Psoas muscle (tissue), 8 donors: ENCODE results near the gene OR2H2. TPM values are rescaled to one million over a fixed set of nuclear protein-coding genes. Genes with fewer than 3 reads are reported as not detected.

Experiments
- ATAC-seq, 4 donors: fragments of 200-7000 bp; cut with Tn5 transposase; one replicate each; pipeline ENCODE4 v1.9.1; 2020; ENCODE audit warnings: moderate library complexity in 3 of 4, mild to moderate bottlenecking in 2 of 4
- DNase-seq, 2 donors: peaks; one replicate each; pipeline ENCODE4 v3.0.0-alpha.2; 2020
- H3K27ac ChIP-seq: fragments of 200-600 bp; one replicate; pipeline ENCODE4 v1.8.0; 2022
- H3K27me3 ChIP-seq, 3 donors: fragments of 200-600 bp in 1 of 3; one replicate each; pipeline versions ENCODE4 v1.6.1 to v1.8.0; 2013 to 2022; ENCODE audit warnings: low read length in 2 of 3, mild to moderate bottlenecking in 2 of 3, moderate library complexity in 1 of 3; ENCODE audit not compliant: insufficient read depth in 3 of 3
- H3K36me3 ChIP-seq, 2 donors: fragments of 200-600 bp in 1 of 2; one replicate each; pipeline versions ENCODE4 v1.6.1 to v1.8.0; 2013 to 2022; ENCODE audit warnings: low read depth in 1 of 2, mild to moderate bottlenecking in 1 of 2, moderate library complexity in 1 of 2; ENCODE audit not compliant: insufficient read depth in 1 of 2
- H3K4me1 ChIP-seq: fragments of 200-600 bp; one replicate; pipeline ENCODE4 v1.8.0; 2022
- H3K4me3 ChIP-seq: fragments of 200-600 bp; one replicate; pipeline ENCODE4 v1.8.0; 2022; ENCODE audit warnings: mild to moderate bottlenecking
- H3K9me3 ChIP-seq: fragments of 200-600 bp; one replicate; pipeline ENCODE4 v1.8.0; 2022
- CTCF ChIP-seq: fragments of 200-600 bp; IDR thresholded peaks from one replicate; pipeline ENCODE4 v1.8.0; 2022; ENCODE audit warnings: antibody characterized with exemption
- WGBS, 3 donors: extraction: QIAGEN DNeasy Blood & Tissue Kit; methylation state at CpG; one replicate each; pipeline versions ENCODE4 v1.1.6 to v1.1.7; 2013; 5-methylcytosine and 5-hydroxymethylcytosine counted together
- intact Hi-C, 2 donors: fragments of 100-400 bp; cut with DNase I; formaldehyde crosslinking; loops; one replicate each; pipeline versions ENCODE4 v1.11.0 to v1.14.2; 2022
- long read RNA-seq, 2 donors: library from polyadenylated mRNA; unstranded; transcript quantifications; one replicate each; pipeline ENCODE4 v2.0.0, GENCODE V29; 2021
- polyA plus RNA-seq, 3 donors: library from polyadenylated mRNA; stranded (reverse); fragments of 200-250 nt; gene quantifications; one replicate each; pipeline ENCODE4 v1.2.3, GENCODE V29; 2013
- total RNA-seq, 4 donors: library from RNA; stranded (reverse); fragmentation: NEBNext Ultra II Directional in 2 of 4; extraction: Animal tissue kit (Norgen Biotek cat#: 25700) in 2 of 4; gene quantifications; one replicate each; pipeline versions ENCODE4 v1.2.1 to v1.2.4, GENCODE V29; 2021 to 2023
- donor health status: healthy with polysubstance abuse.
- donor health status: DM: no; HTN: no; CAD: no; lungs with moderate emphysema.
- donor health status: Bipolar disorder and iron deficiency.
- donor health status: healthy.
- donor health status: DM: yes; HTN: yes; CAD: no.
- donor health status: DM: no; HTN: no; CAD: no.
- donor health status: DM: no; HTN: no; CAD: no.
- donor health status: DM: yes; HTN: yes; CAD: no.

OR2H2 gene
- total RNA-seq: not detected
- polyA plus RNA-seq: not detected
- long read RNA-seq, donor 1: 0 reads
- long read RNA-seq, donor 2: 0 reads

GRCh38 chr6:29584821-29585220 is at the start of gene OR2H2:
OR2H2 (plus strand) TSS chr6:29585121; CDS start chr6:29587945, 2,824 bp downstream.
- intact Hi-C loops: loop anchor here (5.0 kb wide), 3 partner anchors 563 to 903 kb away; no protein-coding TSS in a partner anchor
- no peak for ATAC-seq

GRCh38 chr6:29537714-29538403 is 47.1 kb upstream of the OR2H2 start:
- no peak for DNase-seq
- intact Hi-C loops: no loop called here
- Histone ChIP-seq H3K27ac (no peak overlapping the region), H3K4me1 (no peaks in the 10 kb centered on the region), H3K9me3 (no peaks in the 10 kb centered on the region), H3K36me3 (no peaks in the 10 kb centered on the region), H3K4me3 (no peak overlapping the region), H3K27me3 (peaks cover 0 to 2% (median 0%) of the 10 kb centered on the region in 3 donors)
- ATAC-seq: no peak
- TF ChIP-seq CTCF: no peak
- 69 to 75% (median 72%) methylated on average over 4 of the region's 4 CpGs for WGBS, 3 donors

More at GRCh38 chr6:29584821-29585220, at the start of gene OR2H2:
- no peak for TF ChIP-seq CTCF
- DNase-seq: no peak
- Histone ChIP-seq H3K9me3 (no peaks in the 10 kb centered on the region), H3K27me3 (peaks cover 2 to 14% (median 3%) of the 10 kb centered on the region in 3 donors), H3K27ac (no peak within 1 kb of the TSS), H3K4me3 (no peak within 1 kb of the TSS), H3K4me1 (no peaks in the 10 kb centered on the region), H3K36me3 (no peaks in the 10 kb centered on the region)

- H3K27me3 ChIP-seq: peaks cover 0 to 18% (median 0%) of the 10 kb centered on the region in 3 donors
- no peak overlapping the region for H3K4me3 ChIP-seq
- ATAC-seq (no peak), DNase-seq (no peak)
- H3K27ac ChIP-seq: no peak overlapping the region
- H3K9me3 ChIP-seq: no peaks in the 10 kb centered on the region
- intact Hi-C loops: no loop called here
- WGBS, 3 donors: 24 to 29% (median 24%) methylated on average over 3 of the region's 3 CpGs
- TF ChIP-seq CTCF: no peak
- H3K4me1 ChIP-seq: peaks cover 2% of the 10 kb centered on the region
- no peaks in the 10 kb centered on the region for H3K36me3 ChIP-seq
Measured at GRCh38 chr6:29547573-29547972, 37.3 kb upstream of the OR2H2 start.

GRCh38 chr6:29552512-29553051 is 32.3 kb upstream of the OR2H2 start:
- no peak for DNase-seq
- Histone ChIP-seq H3K36me3 (no peaks in the 10 kb centered on the region), H3K27me3 (peaks cover 3 to 58% (median 14%) of the 10 kb centered on the region in 3 donors), H3K4me1 (peaks cover 15% of the 10 kb centered on the region), H3K27ac (no peak overlapping the region), H3K4me3 (no peak overlapping the region), H3K9me3 (no peaks in the 10 kb centered on the region)
- no peak for TF ChIP-seq CTCF
- ATAC-seq: peak in 2 of 4 donors; percentile 62 to 83
- 27 to 35% (median 29%) methylated on average over 5 of the region's 5 CpGs for WGBS, 3 donors
- intact Hi-C loops: no loop called here
